ENCODE measurements around the gene ADAMTSL5. TPM values are rescaled to one million over a fixed set of nuclear protein-coding genes. Genes with fewer than 3 reads are reported as not detected.

ADAMTSL5 gene
- total RNA-seq, 1 donor from 2014 or later = 0.58 TPM

DNA sequence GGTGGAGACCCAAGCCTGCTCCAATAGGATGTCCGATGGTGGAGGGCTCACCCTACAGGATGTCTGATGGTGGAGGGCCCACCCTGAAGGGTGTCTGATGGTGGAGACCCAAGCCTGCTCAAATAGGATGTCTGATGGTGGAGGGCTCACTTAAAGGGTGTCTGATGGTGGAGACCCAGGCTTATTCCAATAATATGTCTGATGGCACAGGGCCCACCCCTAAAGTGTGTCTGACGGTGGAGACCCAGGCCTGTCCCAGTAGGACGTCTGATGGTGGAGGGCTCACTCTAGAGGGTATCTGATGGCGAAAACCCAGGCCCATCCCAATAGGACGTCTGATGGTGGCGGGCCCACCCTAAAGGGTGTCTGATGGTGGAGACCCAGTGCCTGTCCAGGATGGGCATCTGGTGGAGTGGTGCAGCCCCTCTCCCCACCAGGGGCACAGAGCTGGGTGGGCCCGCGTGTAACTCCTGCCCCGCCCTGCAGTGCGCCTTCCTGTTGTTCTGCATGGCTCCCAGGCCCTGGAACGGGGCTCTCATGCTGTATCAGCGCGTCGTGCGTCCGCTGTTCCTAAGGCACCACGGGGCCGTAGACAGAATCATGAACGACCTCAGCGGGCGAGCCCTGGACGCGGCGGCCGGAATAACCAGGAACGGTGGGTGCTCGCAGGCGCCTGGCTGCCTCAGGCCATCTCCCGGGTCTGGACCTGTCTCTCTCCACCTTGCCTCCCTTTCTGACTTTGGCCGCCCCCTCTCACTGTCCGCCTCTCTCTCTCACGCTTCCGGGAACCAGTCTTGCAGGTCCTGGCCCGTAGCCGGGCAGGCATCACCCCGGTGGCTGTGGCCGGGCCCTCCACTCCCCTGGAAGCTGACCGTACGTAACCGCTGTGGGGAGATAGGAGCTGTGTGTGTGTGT is 16.8 kb downstream of the ADAMTSL5 start:
- no peak for TF ChIP-seq CTCF (IDR thresholded peaks at IDR 0.05; ENCODE audit: insufficient read depth, low read length, poor library complexity, severe bottlenecking)
- Histone ChIP-seq H3K27me3 (ENCODE audit: control insufficient read depth, insufficient read depth, low read length) (peaks cover 28% of the 10 kb centered on the region), H3K36me3 (ENCODE audit: control insufficient read depth, insufficient read depth, low read length) (no peaks in the 10 kb centered on the region), H3K4me3 (ENCODE audit: low read depth, low read length) (no peak overlapping the region)
- DNase-seq (ENCODE audit: low read depth) = no peak

GRCh38 chr19:1495051-1495798 is 17.6 kb downstream of the ADAMTSL5 start:
- TF ChIP-seq CTCF (IDR thresholded peaks at IDR 0.05; ENCODE audit: insufficient read depth, low read length, poor library complexity, severe bottlenecking) = no peak
- Histone ChIP-seq H3K27me3 (ENCODE audit: control insufficient read depth, insufficient read depth, low read length) (peaks cover 28% of the 10 kb centered on the region), H3K4me3 (ENCODE audit: low read depth, low read length) (no peak overlapping the region), H3K36me3 (ENCODE audit: control insufficient read depth, insufficient read depth, low read length) (no peaks in the 10 kb centered on the region)
- DNase-seq (ENCODE audit: low read depth) = no peak

GRCh38 chr19:1494115-1494815 is 18.6 kb downstream of the ADAMTSL5 start:
- no peak for TF ChIP-seq CTCF (IDR thresholded peaks at IDR 0.05; ENCODE audit: insufficient read depth, low read length, poor library complexity, severe bottlenecking)
- no peaks in the 10 kb centered on the region for H3K36me3 ChIP-seq (ENCODE audit: control insufficient read depth, insufficient read depth, low read length)
- DNase-seq (ENCODE audit: low read depth) = no peak
- H3K27me3 ChIP-seq (ENCODE audit: control insufficient read depth, insufficient read depth, low read length) = peaks cover 28% of the 10 kb centered on the region
- no peak overlapping the region for H3K4me3 ChIP-seq (ENCODE audit: low read depth, low read length)

GRCh38 chr19:1492474-1493006 is 20.3 kb downstream of the ADAMTSL5 start:
- Histone ChIP-seq H3K4me3 (ENCODE audit: low read depth, low read length) (no peak overlapping the region), H3K27me3 (ENCODE audit: control insufficient read depth, insufficient read depth, low read length) (peaks cover 25% of the 10 kb centered on the region), H3K36me3 (ENCODE audit: control insufficient read depth, insufficient read depth, low read length) (no peaks in the 10 kb centered on the region)
- no peak for DNase-seq (ENCODE audit: low read depth)
- TF ChIP-seq CTCF (IDR thresholded peaks at IDR 0.05; ENCODE audit: insufficient read depth, low read length, poor library complexity, severe bottlenecking) = no peak

DNA sequence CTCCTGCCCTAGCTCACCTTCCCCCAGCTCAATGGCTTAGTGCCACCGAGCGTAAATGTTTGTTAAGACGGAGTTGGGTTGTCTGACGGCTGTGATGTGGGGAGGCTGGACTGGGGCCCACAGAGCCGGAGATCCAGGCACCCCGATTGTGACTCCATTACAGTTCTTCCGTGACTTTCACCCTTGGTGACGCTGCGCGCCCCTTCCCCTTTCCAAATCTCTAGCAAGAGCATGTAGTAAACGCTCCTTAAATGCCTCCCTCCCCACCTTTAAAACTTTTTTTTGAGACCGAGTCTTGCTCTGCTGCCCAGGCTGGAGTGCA is 21.0 kb downstream of the ADAMTSL5 start:
- TF ChIP-seq CTCF (IDR thresholded peaks at IDR 0.05; ENCODE audit: insufficient read depth, low read length, poor library complexity, severe bottlenecking) = no peak

More for the DNA sequence above, 21.0 kb downstream of the ADAMTSL5 start:
- no peak for DNase-seq (ENCODE audit: low read depth)
- no peak overlapping the region for H3K4me3 ChIP-seq (ENCODE audit: low read depth, low read length)
- no peaks in the 10 kb centered on the region for H3K36me3 ChIP-seq (ENCODE audit: control insufficient read depth, insufficient read depth, low read length)
- peaks cover 20% of the 10 kb centered on the region for H3K27me3 ChIP-seq (ENCODE audit: control insufficient read depth, insufficient read depth, low read length)

Data from kidney epithelial cell (primary cell).